ENCODE results near the gene PTCD2. TPM values are rescaled to one million over a fixed set of nuclear protein-coding genes. Genes with fewer than 3 reads are reported as not detected.
A peak's percentile ranks its signal among the peaks of the same experiment; 100 is the strongest.

The PTCD2 gene
- total RNA-seq, 1 experiment from 2014 or later: 13.0 TPM

- Mint-ChIP-seq H3K27me3 (ENCODE audit: low read depth) (no peaks in the 10 kb centered on the region), H3K27ac (no peak overlapping the region), H3K4me1 (no peaks in the 10 kb centered on the region), H3K9me3 (no peaks in the 10 kb centered on the region), H3K36me3 (peaks cover 16% of the 10 kb centered on the region), H3K4me3 (no peak overlapping the region)
- TF ChIP-seq, protein P1, sequence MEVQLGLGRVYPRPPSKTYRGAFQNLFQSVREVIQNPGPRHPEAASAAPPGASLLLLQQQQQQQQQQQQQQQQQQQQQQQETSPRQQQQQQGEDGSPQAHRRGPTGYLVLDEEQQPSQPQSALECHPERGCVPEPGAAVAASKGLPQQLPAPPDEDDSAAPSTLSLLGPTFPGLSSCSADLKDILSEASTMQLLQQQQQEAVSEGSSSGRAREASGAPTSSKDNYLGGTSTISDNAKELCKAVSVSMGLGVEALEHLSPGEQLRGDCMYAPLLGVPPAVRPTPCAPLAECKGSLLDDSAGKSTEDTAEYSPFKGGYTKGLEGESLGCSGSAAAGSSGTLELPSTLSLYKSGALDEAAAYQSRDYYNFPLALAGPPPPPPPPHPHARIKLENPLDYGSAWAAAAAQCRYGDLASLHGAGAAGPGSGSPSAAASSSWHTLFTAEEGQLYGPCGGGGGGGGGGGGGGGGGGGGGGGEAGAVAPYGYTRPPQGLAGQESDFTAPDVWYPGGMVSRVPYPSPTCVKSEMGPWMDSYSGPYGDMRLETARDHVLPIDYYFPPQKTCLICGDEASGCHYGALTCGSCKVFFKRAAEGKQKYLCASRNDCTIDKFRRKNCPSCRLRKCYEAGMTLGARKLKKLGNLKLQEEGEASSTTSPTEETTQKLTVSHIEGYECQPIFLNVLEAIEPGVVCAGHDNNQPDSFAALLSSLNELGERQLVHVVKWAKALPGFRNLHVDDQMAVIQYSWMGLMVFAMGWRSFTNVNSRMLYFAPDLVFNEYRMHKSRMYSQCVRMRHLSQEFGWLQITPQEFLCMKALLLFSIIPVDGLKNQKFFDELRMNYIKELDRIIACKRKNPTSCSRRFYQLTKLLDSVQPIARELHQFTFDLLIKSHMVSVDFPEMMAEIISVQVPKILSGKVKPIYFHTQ (CRISPR knock-in tag; IDR thresholded peaks at IDR 0.05): no peak
- TF ChIP-seq FOXJ3 (CRISPR knock-in tag; IDR thresholded peaks at IDR 0.05; ENCODE audit: borderline replicate concordance): no peak
- no peak for TF ChIP-seq ZNF121 (CRISPR knock-in tag; IDR thresholded peaks at IDR 0.05)
- no peak for TF ChIP-seq CBFB (CRISPR knock-in tag; IDR thresholded peaks at IDR 0.05; ENCODE audit: low read depth)
- no peak for TF ChIP-seq TCF7 (CRISPR knock-in tag; IDR thresholded peaks at IDR 0.05; ENCODE audit: low read depth)
- TF ChIP-seq AFF4 (CRISPR knock-in tag; IDR thresholded peaks at IDR 0.05; ENCODE audit: borderline replicate concordance): no peak
- no peak for TF ChIP-seq ZBTB43 (CRISPR knock-in tag; IDR thresholded peaks at IDR 0.05)
- TF ChIP-seq FOXP1 (CRISPR knock-in tag; IDR thresholded peaks at IDR 0.05; ENCODE audit: borderline replicate concordance): no peak
- TF ChIP-seq NFYB (CRISPR knock-in tag; conservative IDR thresholded peaks at IDR 0.05; ENCODE audit: low read depth): no peak
- no peak for TF ChIP-seq ZNF423 (CRISPR knock-in tag; IDR thresholded peaks at IDR 0.05)
- TF ChIP-seq, protein P2, sequence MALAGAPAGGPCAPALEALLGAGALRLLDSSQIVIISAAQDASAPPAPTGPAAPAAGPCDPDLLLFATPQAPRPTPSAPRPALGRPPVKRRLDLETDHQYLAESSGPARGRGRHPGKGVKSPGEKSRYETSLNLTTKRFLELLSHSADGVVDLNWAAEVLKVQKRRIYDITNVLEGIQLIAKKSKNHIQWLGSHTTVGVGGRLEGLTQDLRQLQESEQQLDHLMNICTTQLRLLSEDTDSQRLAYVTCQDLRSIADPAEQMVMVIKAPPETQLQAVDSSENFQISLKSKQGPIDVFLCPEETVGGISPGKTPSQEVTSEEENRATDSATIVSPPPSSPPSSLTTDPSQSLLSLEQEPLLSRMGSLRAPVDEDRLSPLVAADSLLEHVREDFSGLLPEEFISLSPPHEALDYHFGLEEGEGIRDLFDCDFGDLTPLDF (CRISPR knock-in tag; IDR thresholded peaks at IDR 0.05): no peak
- no peak for TF ChIP-seq ZNF671 (CRISPR knock-in tag; IDR thresholded peaks at IDR 0.05)
- no peak for TF ChIP-seq SMAD3 (CRISPR knock-in tag; IDR thresholded peaks at IDR 0.05; ENCODE audit: borderline replicate concordance)
- TF ChIP-seq ATF1 (CRISPR knock-in tag; IDR thresholded peaks at IDR 0.05): no peak
- TF ChIP-seq TEAD1 (CRISPR knock-in tag; IDR thresholded peaks at IDR 0.05): no peak
- TF ChIP-seq ATF3 (CRISPR knock-in tag; conservative IDR thresholded peaks at IDR 0.05): no peak
- TF ChIP-seq NFATC4 (CRISPR knock-in tag; IDR thresholded peaks at IDR 0.05): no peak
- TF ChIP-seq ZNF219 (CRISPR knock-in tag; IDR thresholded peaks at IDR 0.05; ENCODE audit: borderline replicate concordance): no peak
- DNase-seq (ENCODE audit: low spot score): peak; percentile 21
- peak; percentile 97 for ATAC-seq
- CTCF ChIA-PET: interaction anchor here (0.6 to 2.8 kb wide), 9 partner anchors 10 to 485 kb away, joined by 3 to 16 read pairs (median 3); no protein-coding TSS in a partner anchor
- POLR2A ChIA-PET: interaction anchor here (0.6 kb wide), 1 partner anchor 462 kb away, joined by 3 read pairs; no protein-coding TSS in a partner anchor
Observed at GRCh38 chr5:72355706-72356299, 35.6 kb downstream of the PTCD2 start.
